Non-pigmented ciliary epithelial cell (primary cell): ENCODE results near the gene SMARCE1.

ENCODE experiments used
- DNase-seq: peaks from one replicate; pipeline ENCODE4 v3.0.0-alpha.2; 2010; ENCODE audit warnings: low read depth

The SMARCE1 gene

DNA sequence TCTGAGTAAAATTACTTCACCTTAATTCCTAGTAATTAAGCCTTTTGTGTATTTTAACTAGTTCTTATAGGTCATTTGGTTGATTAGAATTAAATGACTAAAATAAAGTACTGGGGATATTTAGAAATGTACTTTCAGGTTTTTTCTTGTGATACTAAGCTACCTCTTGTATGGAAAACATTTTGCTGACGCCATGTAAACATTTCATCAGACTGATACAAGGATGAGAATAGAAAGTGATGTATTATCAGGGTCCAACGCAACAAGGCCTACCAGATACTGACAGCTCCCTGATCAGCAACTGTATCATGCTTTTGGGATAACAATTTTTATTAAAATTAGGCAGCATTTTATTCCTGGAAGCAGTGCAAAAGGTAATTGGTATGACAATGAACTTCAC, 1.7 kb downstream of the SMARCE1 start:
- no peak for DNase-seq

DNA sequence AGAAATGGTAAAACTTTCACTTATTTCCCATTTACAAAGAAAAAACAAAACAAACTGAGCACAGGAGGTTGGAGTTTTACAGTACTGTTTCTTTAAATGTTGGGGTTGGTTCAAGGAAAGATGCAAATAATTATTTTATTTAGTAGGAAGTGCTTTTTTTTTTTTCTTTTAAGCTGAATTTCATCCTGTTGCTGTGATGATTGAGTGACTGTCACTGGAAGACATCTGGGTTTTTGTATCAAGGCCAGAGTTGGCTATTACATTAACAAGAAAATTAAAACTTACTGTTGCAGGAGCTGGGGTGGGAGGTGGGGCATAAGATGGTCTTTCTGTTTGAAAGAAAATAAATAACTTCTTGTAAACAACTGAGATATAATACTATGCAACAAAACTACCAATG, 2.3 kb downstream of the SMARCE1 start:
- DNase-seq: no peak

DNA sequence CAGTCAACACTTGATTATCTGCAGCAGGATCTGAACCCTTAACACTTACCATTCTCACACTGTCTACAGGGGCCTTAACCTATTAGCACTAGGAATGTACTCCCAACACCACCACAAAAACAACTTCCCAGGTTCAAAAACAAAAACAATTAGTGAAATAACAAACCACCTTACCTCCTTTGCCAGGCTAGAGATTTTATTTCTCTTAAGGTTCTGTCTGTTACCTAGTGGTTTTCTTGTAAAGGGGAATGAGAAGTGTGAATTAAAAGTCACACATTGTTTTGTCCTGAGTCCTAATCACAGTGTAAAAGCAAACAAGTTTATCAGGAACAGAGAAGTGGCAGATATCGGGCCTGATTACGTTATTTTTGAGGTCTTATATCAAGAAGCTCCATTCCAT, 9.7 kb downstream of the SMARCE1 start:
- no peak for DNase-seq

DNA sequence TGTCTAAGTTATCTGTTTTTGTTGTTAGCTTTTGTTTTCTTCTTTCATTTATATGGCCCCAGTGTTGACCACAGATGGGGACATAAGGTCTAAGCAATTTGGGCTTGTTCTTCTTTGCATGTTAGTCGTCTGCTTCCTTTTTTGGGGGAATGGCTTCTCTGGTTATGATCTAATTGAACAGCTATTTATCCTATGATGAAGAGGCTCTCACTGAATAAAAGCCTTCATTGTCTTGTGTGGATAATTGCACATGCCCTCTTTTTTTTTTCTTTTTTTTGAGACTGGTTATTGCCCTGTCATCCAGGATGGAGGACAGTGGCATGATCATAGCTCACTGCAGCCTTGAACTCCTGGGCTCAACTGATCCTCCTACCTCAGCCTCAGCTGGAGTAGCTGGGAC, 13.7 kb downstream of the SMARCE1 start:
- no peak for DNase-seq

DNA sequence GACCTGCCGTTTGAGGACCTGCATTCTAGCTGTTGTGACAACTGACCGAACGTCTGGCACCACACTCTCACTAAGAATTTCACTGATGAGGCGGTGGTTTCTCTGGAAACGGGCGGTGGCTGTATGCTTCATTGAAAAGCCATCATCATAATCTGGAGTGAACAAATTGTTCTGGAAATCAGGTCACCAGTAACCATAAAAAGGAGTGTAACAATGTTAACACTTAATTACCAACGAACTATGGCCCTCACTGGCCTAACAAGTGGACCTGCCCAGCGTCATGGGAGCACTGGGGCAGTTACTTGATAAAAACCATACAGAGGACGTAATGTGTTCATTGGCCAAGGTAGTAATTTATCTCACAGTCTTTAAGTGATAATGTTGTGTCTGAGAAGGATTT, 15.4 kb downstream of the SMARCE1 start:
- DNase-seq: no peak

DNA sequence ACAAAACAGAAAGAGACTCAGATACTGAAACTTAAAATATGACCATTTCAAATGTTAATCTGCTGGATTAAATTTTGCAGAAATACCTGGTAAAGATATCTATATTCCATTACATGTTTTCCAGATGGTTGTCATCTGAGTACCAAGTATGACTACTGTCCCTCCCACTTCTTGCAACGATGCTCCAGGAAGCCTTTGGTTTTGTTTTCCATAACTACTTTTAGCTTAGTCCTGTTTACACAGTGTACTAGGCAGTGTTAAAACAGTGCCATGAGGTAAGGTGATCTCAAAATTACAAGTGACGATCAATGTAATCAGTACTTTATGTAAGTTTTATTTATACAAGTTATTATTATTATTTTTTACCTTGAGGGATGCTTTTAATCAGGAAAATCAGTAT, 17.8 kb downstream of the SMARCE1 start:
- no peak for DNase-seq

DNA sequence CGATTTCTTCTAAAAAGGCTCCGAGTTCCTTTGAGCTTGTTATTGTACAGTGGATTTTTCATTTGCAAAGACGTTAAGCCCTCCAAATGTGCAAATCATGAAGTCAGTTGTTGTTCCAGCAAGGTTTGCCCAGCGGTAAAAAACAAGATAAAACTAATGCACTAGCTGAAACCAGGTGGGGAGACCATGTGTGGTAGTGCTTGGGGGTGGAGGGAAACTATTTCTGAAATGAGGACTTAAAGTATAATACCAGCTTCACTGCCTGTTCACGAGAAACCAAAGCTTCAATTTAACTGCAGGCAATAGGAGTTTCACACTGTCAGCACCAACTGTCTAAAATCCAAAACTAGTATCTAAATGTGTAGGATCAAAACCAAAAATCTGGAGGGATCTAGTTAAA, 22.3 kb downstream of the SMARCE1 start:
- no peak for DNase-seq

DNA sequence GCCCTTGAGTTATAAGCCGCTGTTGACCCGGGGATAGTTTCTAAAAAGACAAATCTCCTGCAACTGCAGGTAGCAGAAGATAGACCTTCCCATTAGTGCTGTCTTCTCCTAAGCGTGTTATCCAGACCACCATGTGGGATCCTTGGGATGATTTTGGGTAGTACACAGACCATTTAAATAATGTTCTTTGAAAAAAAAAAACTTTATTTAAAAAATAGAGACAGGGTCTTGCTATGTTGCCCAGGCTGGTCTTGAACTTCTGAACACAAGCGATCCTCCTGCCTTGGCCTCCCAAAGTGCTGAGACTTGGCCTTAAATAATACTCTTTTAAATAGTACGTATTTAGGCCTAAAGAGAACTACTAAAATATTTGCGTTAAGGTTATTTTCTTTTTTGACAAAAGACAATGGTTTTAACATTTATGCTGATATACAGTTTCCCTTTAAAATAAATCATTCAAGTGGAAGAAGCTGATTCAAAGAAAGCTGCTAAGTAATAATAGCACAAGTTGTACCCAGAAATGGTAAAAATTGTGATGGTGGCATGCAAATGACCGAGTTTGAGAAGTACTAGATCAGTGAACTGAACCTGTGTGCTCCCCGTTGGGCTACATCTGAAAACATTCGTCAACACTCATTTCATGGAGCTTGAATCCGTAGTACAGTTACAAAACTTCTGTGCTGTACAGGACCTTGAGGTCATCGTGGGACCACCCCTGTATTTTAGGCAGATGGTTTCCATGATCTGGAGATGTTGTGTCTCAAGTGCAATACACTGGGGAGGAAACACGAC, 24.0 kb downstream of the SMARCE1 start:
- no peak for DNase-seq

DNA sequence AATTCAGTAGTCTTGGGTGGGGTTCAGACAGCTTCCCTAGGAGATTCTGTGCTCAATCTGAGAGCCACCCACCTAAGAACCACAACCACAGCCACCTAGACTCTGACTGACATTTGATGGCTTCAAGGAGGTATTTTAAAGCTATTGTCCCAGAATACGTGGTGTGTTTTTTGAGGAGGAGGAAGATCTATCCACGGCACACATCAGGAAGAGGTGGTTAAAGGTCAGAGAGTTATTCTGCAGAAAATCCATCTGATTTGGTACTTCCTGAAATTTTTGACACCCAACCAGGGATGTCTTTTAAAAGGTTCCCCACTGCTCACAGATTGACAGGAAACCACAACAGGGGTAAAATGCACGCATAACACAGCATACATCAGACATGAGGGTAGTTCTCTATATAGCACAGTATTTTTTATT, 25.1 kb downstream of the SMARCE1 start:
- DNase-seq: no peak

DNA sequence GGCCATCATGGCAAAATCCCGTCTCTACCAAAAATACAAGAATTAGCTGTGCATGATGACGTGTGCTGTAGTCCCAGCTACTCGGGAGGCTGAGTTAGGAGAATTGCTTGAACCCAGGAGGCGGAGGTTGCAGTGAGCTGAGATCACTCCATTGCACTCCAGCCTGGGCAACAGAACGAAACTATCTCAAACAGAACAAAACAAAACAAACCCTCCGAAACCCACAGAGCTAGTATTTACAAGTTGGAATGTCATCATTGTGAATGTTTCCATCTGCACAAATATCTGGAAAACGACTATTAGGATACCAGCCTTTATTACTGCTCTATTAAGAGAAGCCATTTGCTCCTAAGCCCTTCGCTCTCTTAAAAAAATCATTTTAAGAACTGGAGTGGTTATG, 26.0 kb downstream of the SMARCE1 start:
- DNase-seq: no peak

DNA sequence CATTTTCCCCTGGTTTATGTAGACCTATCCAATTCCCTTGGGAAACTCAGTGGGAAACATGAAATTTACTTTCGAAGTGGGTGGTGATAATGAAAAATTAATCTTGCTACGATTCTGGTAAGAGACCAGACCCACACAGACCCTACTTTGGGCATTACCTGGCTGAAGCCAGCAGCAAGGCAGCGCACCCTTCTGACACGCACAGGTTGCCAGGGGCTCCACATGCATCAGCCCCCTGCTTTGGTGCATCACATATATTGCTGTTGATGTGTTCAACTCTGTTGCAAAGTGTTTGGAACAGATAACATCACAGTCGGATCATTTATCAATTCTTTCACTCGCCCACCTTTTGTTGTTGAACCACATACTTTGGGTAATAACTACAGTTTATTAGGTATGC, 26.6 kb downstream of the SMARCE1 start:
- no peak for DNase-seq

DNA sequence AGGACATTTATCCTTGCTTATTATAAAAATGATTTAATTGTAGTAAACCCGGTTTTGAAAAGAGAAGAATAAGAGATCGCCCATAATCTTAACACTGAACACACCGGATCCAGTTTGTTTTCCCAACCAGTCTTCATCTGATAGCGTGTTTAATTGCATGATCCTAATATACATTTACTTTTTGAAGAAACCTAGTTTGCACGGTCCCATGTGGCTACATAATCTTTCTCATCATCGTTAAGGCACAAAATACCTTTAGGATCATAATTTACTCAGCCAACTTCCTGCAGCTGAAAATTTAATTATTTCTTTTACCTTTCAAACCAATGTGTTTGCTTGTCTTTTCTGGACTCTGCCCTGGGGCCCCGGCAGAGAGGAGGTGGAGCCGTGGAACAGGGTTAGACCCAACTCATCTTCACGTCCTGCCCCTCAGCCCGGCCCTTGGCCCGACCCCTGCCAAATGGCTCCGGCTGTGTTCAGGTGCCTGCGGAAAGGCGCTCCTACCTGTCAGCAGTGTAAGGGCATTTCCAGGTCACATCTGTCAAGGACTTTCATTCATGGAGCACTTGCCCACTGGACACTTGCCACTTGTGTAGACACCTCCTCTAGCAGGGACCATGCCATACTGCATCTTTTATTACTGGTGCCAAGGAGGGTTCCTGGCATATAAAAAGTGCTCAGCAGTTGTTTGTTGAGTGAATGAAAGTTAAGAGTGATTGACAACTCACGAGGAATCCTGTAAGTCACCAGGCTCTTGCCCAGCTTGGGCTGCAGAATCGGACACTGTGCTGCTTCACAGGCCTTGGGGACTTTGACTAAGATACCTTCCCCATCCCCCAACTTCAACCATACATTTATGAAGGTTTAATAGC, 28.6 kb downstream of the SMARCE1 start:
- DNase-seq: no peak

DNA sequence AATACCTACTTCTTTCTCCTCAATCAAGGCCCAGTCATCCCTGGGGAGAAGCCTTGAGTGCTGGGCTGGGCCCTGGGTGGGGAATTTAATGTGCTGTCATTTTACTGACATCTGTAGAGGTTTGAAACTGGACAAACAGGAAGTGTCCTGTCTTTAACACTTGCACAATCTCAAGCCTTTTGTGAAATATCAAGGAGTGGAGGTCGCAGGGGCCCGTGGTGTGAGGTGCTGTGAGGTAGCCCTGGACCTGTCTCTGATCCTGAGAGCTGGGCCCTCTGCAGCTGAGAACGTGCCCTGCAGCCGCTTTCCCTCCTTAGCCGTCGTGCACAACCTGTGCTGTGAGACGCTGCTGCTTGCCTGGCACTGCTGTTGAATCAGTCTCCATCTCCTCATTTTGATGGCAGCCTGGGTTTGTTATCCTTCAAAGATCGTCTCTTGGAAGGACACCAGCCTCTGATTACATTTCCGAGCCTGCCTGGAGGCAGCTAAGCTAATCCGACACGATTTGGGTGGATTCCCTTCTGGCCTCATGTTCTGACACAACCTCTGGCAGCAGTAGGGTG, 29.9 kb downstream of the SMARCE1 start:
- DNase-seq: no peak

DNA sequence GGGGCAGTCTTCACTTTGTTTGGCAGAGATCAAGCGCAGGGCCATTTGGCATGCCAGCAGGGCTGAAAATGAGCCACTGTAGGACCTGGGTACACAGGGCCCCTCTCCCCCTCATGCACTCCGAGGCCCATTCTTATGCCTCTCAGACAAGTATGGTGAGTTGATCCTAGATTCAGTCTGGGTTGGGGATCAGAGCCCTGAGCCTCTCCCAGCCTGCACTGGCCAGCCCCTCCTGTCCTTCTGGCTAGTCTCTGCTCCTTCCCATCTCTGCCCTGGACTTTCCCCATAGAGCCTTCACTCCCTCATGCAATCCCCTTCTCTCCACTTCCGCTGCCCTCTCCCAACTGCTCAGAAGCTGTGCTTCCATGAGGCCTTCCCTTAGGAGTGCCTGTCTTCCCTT, 31.0 kb downstream of the SMARCE1 start:
- no peak for DNase-seq

DNA sequence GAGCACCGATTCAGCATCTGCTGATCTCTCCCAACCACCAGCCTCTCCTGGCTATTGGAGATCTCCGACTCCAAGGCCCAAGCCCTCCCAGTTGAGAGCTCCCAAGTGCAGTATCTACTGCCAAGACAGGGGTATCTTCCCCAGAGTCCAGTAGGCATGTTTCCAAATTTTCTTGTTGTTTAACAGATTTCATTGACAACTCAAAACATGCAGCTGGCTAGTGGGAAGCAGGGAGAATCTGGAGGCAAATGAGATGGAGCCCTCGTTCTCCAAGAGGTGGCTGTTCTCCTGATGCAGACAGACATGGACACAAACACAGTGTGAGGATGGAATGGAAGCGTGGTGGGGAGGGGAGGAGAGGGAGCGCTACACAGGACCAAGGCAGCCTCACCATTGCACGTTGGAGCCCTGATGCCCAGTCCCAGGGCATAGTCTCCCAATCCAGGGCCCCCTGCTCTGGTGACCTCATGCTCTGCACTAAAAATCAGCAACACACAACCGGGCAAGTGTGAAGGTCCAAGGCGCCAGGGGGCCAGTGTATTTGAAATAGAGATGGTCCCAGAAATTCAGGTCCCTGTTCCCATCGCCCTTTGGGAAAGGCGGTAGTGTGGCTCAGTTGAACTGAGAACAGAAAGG, 31.7 kb downstream of the SMARCE1 start:
- no peak for DNase-seq

DNA sequence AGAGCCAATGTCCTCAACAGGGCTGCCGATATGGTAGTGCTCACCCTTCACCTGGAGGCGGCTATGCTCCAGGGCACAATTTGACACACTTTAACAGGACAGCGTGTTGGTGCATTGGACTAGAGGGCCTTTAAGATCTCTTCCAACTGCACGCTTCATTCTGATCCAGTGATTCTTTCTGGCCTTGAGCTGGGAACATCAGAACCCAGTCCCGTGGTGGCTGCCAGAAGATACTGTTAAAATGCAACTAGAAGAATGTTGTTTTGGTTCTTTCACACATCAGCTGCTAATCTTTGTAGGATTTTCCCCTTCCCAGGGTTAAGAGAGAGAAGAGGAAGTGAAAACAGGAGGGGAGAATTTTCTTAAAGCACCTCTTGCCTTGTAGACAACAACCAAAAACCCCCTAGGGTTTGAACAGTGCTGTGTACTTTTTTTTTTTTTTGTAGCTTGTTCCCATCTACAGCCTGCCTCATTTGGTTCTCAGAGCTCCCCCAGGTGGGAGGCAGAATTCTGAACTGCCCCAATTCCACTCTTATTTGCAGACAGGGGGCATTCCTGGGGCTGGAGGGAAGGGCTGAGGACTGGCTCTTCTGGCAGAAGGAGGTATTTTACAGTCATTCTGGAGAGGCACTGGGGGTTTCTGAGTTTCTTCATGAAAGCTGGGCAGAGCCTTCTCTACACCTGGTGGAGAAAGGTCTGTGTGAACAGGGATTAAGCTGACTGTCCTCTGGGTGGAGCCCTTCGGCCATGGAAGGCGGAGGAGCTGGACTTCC, 32.4 kb downstream of the SMARCE1 start:
- no peak for DNase-seq

DNA sequence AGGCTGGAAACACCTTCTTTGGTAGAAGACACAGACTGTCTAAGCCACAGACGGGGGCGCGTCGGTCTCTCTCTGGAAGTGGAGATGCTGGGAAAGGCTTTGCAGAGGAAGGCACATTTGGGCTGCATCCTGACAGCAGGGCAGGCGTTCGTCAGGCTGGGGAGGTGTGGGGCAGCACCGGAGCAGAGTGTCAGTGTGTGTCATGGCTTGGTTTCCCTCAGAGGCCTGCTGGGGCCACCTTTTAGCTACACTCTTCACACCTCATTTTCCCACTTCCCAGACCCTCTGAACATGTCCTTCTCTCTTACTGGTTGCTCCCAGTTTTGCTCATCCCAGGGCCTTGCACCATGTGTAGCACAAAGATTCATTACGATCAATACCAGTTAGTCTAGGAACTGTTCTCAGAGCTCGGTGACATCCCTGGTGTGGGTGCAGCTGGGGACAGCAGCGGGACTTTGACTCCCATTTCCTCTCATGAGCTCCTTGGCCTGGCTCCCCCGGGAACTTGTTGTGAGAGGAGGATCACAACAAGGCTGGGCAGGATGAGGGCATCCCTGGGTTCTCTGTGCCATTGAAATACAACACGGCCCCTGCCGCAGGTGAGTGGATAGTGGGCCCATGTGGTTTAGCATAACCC, 33.1 kb downstream of the SMARCE1 start:
- no peak for DNase-seq

DNA sequence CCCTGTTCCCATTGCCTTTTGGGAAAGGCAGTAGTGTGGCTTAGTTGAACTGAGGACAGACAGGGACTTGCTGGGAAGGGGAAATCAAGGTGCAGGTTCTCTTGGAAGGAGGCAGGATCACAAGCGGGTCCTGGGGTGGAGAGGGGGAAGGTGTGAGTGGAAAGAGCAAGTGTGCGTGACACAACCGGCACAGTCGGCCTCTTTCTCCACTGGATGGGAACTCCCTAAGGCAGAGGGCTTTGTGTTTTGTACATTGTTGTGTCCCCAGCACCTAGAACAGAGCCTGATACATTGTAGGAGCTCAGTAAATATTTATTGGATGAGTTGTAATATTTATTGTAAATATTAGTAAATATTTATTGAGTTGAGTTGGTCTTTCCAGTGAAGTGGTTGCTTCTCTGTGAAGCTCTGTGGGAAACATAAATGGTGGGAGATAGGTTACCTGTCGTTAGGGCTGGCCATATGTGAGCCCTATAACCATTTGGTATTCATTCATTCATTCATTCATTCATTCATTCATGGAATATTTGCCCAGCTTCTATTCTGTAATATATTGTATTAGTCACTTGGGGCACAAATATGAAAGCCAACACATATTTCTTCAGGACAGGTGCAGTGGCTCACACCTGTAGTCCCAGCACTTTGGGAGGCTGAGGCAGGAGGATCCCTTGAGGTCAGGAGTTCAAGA, 34.0 kb downstream of the SMARCE1 start:
- no peak for DNase-seq

DNA sequence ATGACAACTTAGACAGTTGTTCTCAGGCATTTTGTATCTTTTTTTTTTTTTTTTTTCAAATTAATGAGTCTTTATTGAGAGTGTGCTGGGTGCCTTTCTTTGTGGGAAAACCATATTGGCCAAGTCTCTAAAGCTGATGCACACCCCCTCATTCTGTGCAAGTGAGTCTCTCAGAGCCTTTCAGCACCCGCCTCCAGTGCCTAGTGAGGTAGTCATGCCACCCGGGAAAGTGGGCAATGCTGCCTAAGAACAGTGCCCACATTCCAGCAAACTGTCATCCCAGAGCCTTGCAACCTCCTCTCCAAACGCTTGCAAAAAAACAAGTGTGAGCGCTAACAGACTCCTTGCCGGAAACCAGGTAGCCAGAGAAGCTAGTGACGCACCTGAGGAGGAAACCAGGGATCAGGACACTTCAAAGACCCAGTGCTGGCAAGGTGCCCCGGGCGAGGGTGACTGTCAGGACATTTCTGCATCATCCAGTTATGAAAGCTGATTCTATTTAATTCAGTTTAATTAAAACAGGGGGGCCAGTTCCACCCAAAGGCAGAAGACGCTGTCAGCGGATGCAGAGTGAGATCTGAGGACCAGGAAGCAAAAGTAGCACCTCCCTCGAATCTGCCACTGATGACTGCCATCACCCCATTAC, 34.9 kb downstream of the SMARCE1 start:
- DNase-seq: no peak

DNA sequence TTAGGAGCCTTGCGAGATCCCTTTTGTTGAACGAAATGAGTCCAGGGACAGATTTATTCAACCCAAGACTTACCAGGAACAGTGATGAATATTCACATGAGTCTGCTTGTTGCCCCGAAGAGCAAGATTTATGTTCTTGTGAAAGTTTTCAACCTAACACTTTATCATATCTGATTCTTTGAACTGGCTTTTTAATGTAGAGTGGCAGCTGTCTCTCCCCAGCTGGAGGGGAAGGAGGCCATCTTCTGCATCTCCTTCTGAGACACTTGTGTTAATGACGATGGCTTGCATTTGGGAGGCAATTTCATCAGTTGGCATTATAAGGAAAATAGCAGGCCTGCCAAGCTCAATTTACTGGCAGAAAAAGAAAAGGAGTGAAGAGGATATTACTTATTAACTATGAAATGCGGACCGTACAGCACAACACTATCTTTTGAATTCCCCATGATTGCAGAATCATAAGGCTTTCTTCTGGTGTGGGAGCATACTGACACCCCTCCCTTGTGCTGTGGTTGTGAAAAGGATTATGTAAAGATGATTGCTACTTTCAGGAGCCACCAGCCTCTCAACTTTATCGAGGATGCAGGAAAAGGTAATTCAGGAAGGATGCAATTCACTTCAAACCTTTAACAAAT, 35.7 kb downstream of the SMARCE1 start:
- DNase-seq: no peak
